Measurements from ENCODE around the gene PAMR1. TPM values are rescaled to one million over a fixed set of nuclear protein-coding genes. Genes with fewer than 3 reads are reported as not detected.

The PAMR1 gene
- total RNA-seq, 1 donor from 2014 or later, result 5.3 TPM

GRCh38 chr11:35418282-35419183, 106.9 kb downstream of the PAMR1 start:
- Histone ChIP-seq H3K27me3 (ENCODE audit: control insufficient read depth, insufficient read depth, low read length) (peaks cover 49% of the 10 kb centered on the region), H3K4me3 (ENCODE audit: low read depth, low read length) (no peak overlapping the region), H3K36me3 (ENCODE audit: control insufficient read depth, insufficient read depth, low read length) (no peaks in the 10 kb centered on the region)
- TF ChIP-seq, protein P1, sequence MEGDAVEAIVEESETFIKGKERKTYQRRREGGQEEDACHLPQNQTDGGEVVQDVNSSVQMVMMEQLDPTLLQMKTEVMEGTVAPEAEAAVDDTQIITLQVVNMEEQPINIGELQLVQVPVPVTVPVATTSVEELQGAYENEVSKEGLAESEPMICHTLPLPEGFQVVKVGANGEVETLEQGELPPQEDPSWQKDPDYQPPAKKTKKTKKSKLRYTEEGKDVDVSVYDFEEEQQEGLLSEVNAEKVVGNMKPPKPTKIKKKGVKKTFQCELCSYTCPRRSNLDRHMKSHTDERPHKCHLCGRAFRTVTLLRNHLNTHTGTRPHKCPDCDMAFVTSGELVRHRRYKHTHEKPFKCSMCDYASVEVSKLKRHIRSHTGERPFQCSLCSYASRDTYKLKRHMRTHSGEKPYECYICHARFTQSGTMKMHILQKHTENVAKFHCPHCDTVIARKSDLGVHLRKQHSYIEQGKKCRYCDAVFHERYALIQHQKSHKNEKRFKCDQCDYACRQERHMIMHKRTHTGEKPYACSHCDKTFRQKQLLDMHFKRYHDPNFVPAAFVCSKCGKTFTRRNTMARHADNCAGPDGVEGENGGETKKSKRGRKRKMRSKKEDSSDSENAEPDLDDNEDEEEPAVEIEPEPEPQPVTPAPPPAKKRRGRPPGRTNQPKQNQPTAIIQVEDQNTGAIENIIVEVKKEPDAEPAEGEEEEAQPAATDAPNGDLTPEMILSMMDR (IDR thresholded peaks at IDR 0.05; ENCODE audit: insufficient read depth, low read length, severe bottlenecking), result no peak
- DNase-seq (ENCODE audit: low read depth) (no peak), FAIRE-seq (no peak)

- peaks cover 37% of the 10 kb centered on the region for H3K27me3 ChIP-seq (ENCODE audit: control insufficient read depth, insufficient read depth, low read length)
Observed at GRCh38 chr11:35415487-35415886, 109.9 kb downstream of the PAMR1 start.

DNA sequence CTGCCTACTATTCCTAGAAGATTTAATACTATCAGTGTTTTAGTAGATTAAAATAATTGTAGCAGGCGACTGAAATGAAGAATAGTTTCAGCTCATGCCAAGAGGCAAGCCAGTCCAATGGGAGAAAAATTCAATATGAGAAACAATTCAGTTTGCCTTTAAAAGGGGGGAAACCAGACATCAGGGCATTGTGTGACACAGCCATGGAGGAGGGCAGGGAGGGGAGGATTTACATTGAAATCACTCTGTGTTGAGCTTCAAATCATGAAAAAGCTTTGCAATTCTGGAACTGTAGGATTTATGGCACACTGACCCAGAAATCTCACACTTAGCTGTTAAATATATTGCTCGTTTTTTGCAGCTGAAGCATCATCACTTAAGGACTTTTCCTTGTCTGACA, 110.6 kb downstream of the PAMR1 start:
- DNase-seq (ENCODE audit: low read depth) (no peak), FAIRE-seq (no peak)
- TF ChIP-seq, protein P1 (IDR thresholded peaks at IDR 0.05; ENCODE audit: insufficient read depth, low read length, severe bottlenecking), result no peak
- Histone ChIP-seq H3K27me3 (ENCODE audit: control insufficient read depth, insufficient read depth, low read length) (peaks cover 34% of the 10 kb centered on the region), H3K4me3 (ENCODE audit: low read depth, low read length) (no peak overlapping the region), H3K36me3 (ENCODE audit: control insufficient read depth, insufficient read depth, low read length) (no peaks in the 10 kb centered on the region)

More at GRCh38 chr11:35415487-35415886, 109.9 kb downstream of the PAMR1 start:
- DNase-seq (ENCODE audit: low read depth) (no peak), FAIRE-seq (no peak)
- TF ChIP-seq, protein P1 (IDR thresholded peaks at IDR 0.05; ENCODE audit: insufficient read depth, low read length, severe bottlenecking), result no peak
- no peak overlapping the region for H3K4me3 ChIP-seq (ENCODE audit: low read depth, low read length)
- H3K36me3 ChIP-seq (ENCODE audit: control insufficient read depth, insufficient read depth, low read length), result no peaks in the 10 kb centered on the region

DNA sequence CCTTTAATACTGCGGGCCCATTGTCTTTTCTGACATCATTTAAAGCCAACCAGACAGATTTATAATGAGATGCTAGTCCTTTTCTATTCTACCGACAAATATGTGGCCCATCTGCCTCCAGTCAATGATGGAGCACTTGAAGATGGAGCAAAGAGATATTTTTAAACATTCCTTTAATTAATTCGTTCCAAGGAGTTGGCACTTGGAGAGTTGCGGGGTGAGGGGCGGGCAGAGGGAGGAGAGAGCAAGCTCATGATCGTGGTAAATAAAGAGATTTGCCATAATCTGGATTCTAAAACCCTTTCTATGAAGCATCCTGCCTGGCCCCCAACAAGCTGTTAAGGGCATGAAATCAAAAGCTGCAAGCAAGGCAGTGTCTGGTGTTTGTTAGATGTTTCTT, 111.1 kb downstream of the PAMR1 start:
- no peak overlapping the region for H3K4me3 ChIP-seq (ENCODE audit: low read depth, low read length)
- H3K36me3 ChIP-seq (ENCODE audit: control insufficient read depth, insufficient read depth, low read length), result no peaks in the 10 kb centered on the region
- H3K27me3 ChIP-seq (ENCODE audit: control insufficient read depth, insufficient read depth, low read length), result peaks cover 32% of the 10 kb centered on the region
- DNase-seq (ENCODE audit: low read depth) (no peak), FAIRE-seq (no peak)
- TF ChIP-seq, protein P1 (IDR thresholded peaks at IDR 0.05; ENCODE audit: insufficient read depth, low read length, severe bottlenecking), result no peak

DNA sequence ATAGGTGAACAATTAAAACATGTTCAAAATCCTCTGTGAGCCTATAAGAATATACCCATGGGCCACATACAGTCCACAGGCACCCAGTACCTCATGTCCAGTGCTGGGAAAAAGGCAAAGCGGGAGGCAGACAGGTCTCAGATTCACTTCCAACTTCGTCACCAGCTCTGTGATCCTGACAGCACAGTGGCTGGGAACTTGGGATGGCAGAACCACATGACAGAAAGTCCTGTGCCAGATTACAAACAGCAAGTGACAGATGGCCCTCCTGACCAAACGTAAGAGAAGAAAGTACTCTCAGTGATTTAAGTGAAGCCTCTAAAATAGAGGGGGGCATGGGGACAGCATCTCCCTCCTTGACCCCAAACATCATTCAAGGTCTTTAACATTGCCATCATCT, 111.8 kb downstream of the PAMR1 start:
- DNase-seq (ENCODE audit: low read depth), result no peak

More for the DNA sequence above, 111.8 kb downstream of the PAMR1 start:
- TF ChIP-seq, protein P1 (IDR thresholded peaks at IDR 0.05; ENCODE audit: insufficient read depth, low read length, severe bottlenecking), result no peak
- peak; percentile 66 for FAIRE-seq
- Histone ChIP-seq H3K36me3 (ENCODE audit: control insufficient read depth, insufficient read depth, low read length) (no peaks in the 10 kb centered on the region), H3K4me3 (ENCODE audit: low read depth, low read length) (no peak overlapping the region), H3K27me3 (ENCODE audit: control insufficient read depth, insufficient read depth, low read length) (peaks cover 28% of the 10 kb centered on the region)

Data from bronchial epithelial cell (primary cell).